ENCODE measurements around the gene KCTD19.

GRCh38 chr16:67294171-67294757 is 32.3 kb downstream of the KCTD19 start:
- TF ChIP-seq GATA3 (IDR thresholded peaks at IDR 0.05; ENCODE audit: low read depth, low read length): no peak
- TF ChIP-seq GATA2 (IDR thresholded peaks at IDR 0.05; ENCODE audit: low read depth, low read length): no peak

Measured in SH-SY5Y (cell line).